ENCODE measurements around the gene MUTYH. TPM values are rescaled to one million over a fixed set of nuclear protein-coding genes. Genes with fewer than 3 reads are reported as not detected.

The MUTYH gene
- total RNA-seq, 5 donors from 2014 or later (not counting 1 experiment from before 2014, with no cell fraction given): 60.2 to 71.0 (median 68.4) TPM

GRCh38 chr1:45380730-45381129, 40.5 kb upstream of the MUTYH start:
- H3K4me3 Mint-ChIP-seq: no peak overlapping the region
- Histone ChIP-seq H3K36me3 (ENCODE audit: control insufficient read depth in 2 of 2, extremely low read depth in 1 of 2, insufficient read depth in 1 of 2, low read length in 1 of 2) (no peaks in the 10 kb centered on the region), H3K27me3 (replicated peaks in 1 of 2; ENCODE audit: control insufficient read depth in 2 of 2, extremely low read depth in 1 of 2, insufficient read depth in 2 of 2, low read length in 1 of 2) (no peaks in the 10 kb centered on the region), H3K27ac (ENCODE audit: low read length) (no peak overlapping the region), H3K4me1 (ENCODE audit: control insufficient read depth in 1 of 2, extremely low read depth in 1 of 2, insufficient read depth in 2 of 2, low read length in 2 of 2) (no peaks in the 10 kb centered on the region), H3K9me3 (no peaks in the 10 kb centered on the region), H3K4me3 (ENCODE audit: control insufficient read depth in 1 of 2, extremely low read depth in 1 of 2, low read length in 1 of 2) (no peak overlapping the region)
- ATAC-seq (replicated peaks in 1 of 4) (no peak), DNase-seq (no peak)
- no peaks in the 10 kb centered on the region for H3K4me1 Mint-ChIP-seq
- ChIA-PET CTCF (no interaction called here), POLR2A (no interaction called here)
- H3K9me3 Mint-ChIP-seq: no peaks in the 10 kb centered on the region
- H3K27ac Mint-ChIP-seq: no peak overlapping the region
- no peaks in the 10 kb centered on the region for H3K27me3 Mint-ChIP-seq
- H3K36me3 Mint-ChIP-seq: peaks cover 10% of the 10 kb centered on the region
- WGBS (ENCODE audit: insufficient coverage): no CpG with 5 or more reads among the region's 1 CpG

DNA sequence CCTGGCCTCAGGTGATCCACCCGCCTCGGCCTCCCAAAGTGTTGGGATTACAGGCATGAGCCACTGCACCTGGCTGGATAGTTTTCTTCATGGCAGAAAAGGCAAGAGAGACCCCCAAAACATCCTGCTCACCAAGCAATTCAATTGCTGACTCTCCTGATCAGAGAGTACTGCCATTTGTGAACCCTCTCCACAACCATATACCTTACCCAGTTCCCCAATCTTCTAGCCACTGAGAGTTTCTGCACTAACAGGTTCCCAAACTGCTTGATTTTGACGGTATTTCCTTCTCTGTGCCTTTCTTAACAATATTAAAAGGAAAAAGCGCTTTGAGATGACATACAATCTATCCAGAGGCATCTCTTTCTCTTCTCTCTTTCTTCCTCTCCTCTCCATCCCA, 39.9 kb upstream of the MUTYH start:
- 100% methylated on average over 2 of the region's 4 CpGs for WGBS (ENCODE audit: insufficient coverage)
- H3K4me3 ChIP-seq (ENCODE audit: control insufficient read depth in 1 of 2, extremely low read depth in 1 of 2, low read length in 1 of 2): no peak overlapping the region
- no peaks in the 10 kb centered on the region for H3K9me3 ChIP-seq
- H3K9me3 Mint-ChIP-seq: no peaks in the 10 kb centered on the region
- ChIA-PET CTCF (no interaction called here), POLR2A (no interaction called here)
- H3K36me3 ChIP-seq (ENCODE audit: control insufficient read depth in 2 of 2, extremely low read depth in 1 of 2, insufficient read depth in 1 of 2, low read length in 1 of 2): no peaks in the 10 kb centered on the region
- no peaks in the 10 kb centered on the region for H3K4me1 ChIP-seq (ENCODE audit: control insufficient read depth in 1 of 2, extremely low read depth in 1 of 2, insufficient read depth in 2 of 2, low read length in 2 of 2)
- H3K4me3 Mint-ChIP-seq: no peak overlapping the region
- H3K27me3 Mint-ChIP-seq: no peaks in the 10 kb centered on the region
- no peak overlapping the region for H3K27ac ChIP-seq (ENCODE audit: low read length)
- H3K4me1 Mint-ChIP-seq: peaks cover 0 to 2% (median 0%) of the 10 kb centered on the region in 3 donors
- no peak overlapping the region for H3K27ac Mint-ChIP-seq
- ATAC-seq (replicated peaks in 1 of 4) (no peak), DNase-seq (no peak)
- no peaks in the 10 kb centered on the region for H3K27me3 ChIP-seq (replicated peaks in 1 of 2; ENCODE audit: control insufficient read depth in 2 of 2, extremely low read depth in 1 of 2, insufficient read depth in 2 of 2, low read length in 1 of 2)
- H3K36me3 Mint-ChIP-seq: peaks cover 8% of the 10 kb centered on the region

- no peak for DNase-seq
These were observed 39.3 kb upstream of the MUTYH start for GRCh38 chr1:45379524-45379923.

DNA sequence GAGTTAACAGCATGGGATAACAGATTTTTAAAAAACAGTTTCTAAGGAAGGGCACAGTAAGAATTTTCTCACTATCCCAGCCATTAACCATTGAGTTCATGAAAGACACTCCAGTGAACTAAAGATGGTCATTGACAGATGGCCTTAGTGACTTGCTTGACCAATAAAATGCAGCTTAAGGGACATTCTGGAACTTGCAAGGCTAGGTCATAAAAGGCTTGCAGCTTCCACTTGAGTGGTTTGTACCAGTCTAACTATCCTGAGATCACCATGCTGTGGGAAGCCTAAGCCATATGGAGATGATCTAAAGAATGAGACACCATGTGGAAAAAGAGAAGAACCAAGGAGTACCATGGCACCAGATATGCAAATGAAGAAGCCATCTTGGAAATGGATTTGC, 37.9 kb upstream of the MUTYH start:
- no peak for ATAC-seq (replicated peaks in 1 of 4)
- H3K4me3 Mint-ChIP-seq: no peak overlapping the region
- POLR2A ChIA-PET: no interaction called here

More at GRCh38 chr1:45379524-45379923, 39.3 kb upstream of the MUTYH start:
- H3K4me3 Mint-ChIP-seq: no peak overlapping the region
- Histone ChIP-seq H3K36me3 (ENCODE audit: control insufficient read depth in 2 of 2, extremely low read depth in 1 of 2, insufficient read depth in 1 of 2, low read length in 1 of 2) (no peaks in the 10 kb centered on the region), H3K9me3 (no peaks in the 10 kb centered on the region), H3K27me3 (replicated peaks in 1 of 2; ENCODE audit: control insufficient read depth in 2 of 2, extremely low read depth in 1 of 2, insufficient read depth in 2 of 2, low read length in 1 of 2) (no peaks in the 10 kb centered on the region), H3K27ac (ENCODE audit: low read length) (no peak overlapping the region), H3K4me1 (ENCODE audit: control insufficient read depth in 1 of 2, extremely low read depth in 1 of 2, insufficient read depth in 2 of 2, low read length in 2 of 2) (no peaks in the 10 kb centered on the region), H3K4me3 (ENCODE audit: control insufficient read depth in 1 of 2, extremely low read depth in 1 of 2, low read length in 1 of 2) (no peak overlapping the region)
- H3K4me1 Mint-ChIP-seq: peaks cover 0 to 7% (median 0%) of the 10 kb centered on the region in 3 donors
- H3K27me3 Mint-ChIP-seq: no peaks in the 10 kb centered on the region
- no peaks in the 10 kb centered on the region for H3K9me3 Mint-ChIP-seq
- POLR2A ChIA-PET: no interaction called here
- CTCF ChIA-PET: no interaction called here
- no peak for ATAC-seq (replicated peaks in 1 of 4)
- no CpG with 5 or more reads among the region's 6 CpGs for WGBS (ENCODE audit: insufficient coverage)
- no peak overlapping the region for H3K27ac Mint-ChIP-seq
- peaks cover 5% of the 10 kb centered on the region for H3K36me3 Mint-ChIP-seq

GRCh38 chr1:45375104-45376090, 35.2 kb upstream of the MUTYH start:
- no peaks in the 10 kb centered on the region for H3K27me3 ChIP-seq (replicated peaks in 1 of 2; ENCODE audit: control insufficient read depth in 2 of 2, extremely low read depth in 1 of 2, insufficient read depth in 2 of 2, low read length in 1 of 2)
- H3K27ac ChIP-seq (ENCODE audit: low read length): no peak overlapping the region
- WGBS (ENCODE audit: insufficient coverage): 78% methylated on average over 1 of the region's 3 CpGs
- H3K9me3 Mint-ChIP-seq: no peaks in the 10 kb centered on the region
- H3K4me3 ChIP-seq (ENCODE audit: control insufficient read depth in 1 of 2, extremely low read depth in 1 of 2, low read length in 1 of 2): no peak overlapping the region
- no peak overlapping the region for H3K27ac Mint-ChIP-seq
- CTCF ChIA-PET: no interaction called here
- no peaks in the 10 kb centered on the region for H3K36me3 ChIP-seq (ENCODE audit: control insufficient read depth in 2 of 2, extremely low read depth in 1 of 2, insufficient read depth in 1 of 2, low read length in 1 of 2)
- ATAC-seq (replicated peaks in 1 of 4) (no peak), DNase-seq (no peak)
- H3K4me3 Mint-ChIP-seq: no peak overlapping the region
- H3K27me3 Mint-ChIP-seq: no peaks in the 10 kb centered on the region
- no peaks in the 10 kb centered on the region for H3K4me1 ChIP-seq (ENCODE audit: control insufficient read depth in 1 of 2, extremely low read depth in 1 of 2, insufficient read depth in 2 of 2, low read length in 2 of 2)
- H3K36me3 Mint-ChIP-seq: no peaks in the 10 kb centered on the region
- peaks cover 0 to 12% (median 0%) of the 10 kb centered on the region in 3 donors for H3K4me1 Mint-ChIP-seq
- no peaks in the 10 kb centered on the region for H3K9me3 ChIP-seq
- POLR2A ChIA-PET: no interaction called here

More for the DNA sequence above, 37.9 kb upstream of the MUTYH start:
- Histone ChIP-seq H3K4me3 (ENCODE audit: control insufficient read depth in 1 of 2, extremely low read depth in 1 of 2, low read length in 1 of 2) (no peak overlapping the region), H3K4me1 (ENCODE audit: control insufficient read depth in 1 of 2, extremely low read depth in 1 of 2, insufficient read depth in 2 of 2, low read length in 2 of 2) (no peaks in the 10 kb centered on the region), H3K36me3 (ENCODE audit: control insufficient read depth in 2 of 2, extremely low read depth in 1 of 2, insufficient read depth in 1 of 2, low read length in 1 of 2) (no peaks in the 10 kb centered on the region), H3K27me3 (replicated peaks in 1 of 2; ENCODE audit: control insufficient read depth in 2 of 2, extremely low read depth in 1 of 2, insufficient read depth in 2 of 2, low read length in 1 of 2) (no peaks in the 10 kb centered on the region), H3K27ac (ENCODE audit: low read length) (no peak overlapping the region), H3K9me3 (no peaks in the 10 kb centered on the region)
- no peaks in the 10 kb centered on the region for H3K27me3 Mint-ChIP-seq
- no peak overlapping the region for H3K27ac Mint-ChIP-seq
- CTCF ChIA-PET: no interaction called here
- no peak for DNase-seq
- H3K9me3 Mint-ChIP-seq: no peaks in the 10 kb centered on the region
- H3K4me1 Mint-ChIP-seq: peaks cover 0 to 11% (median 0%) of the 10 kb centered on the region in 3 donors
- H3K36me3 Mint-ChIP-seq: no peaks in the 10 kb centered on the region

DNA sequence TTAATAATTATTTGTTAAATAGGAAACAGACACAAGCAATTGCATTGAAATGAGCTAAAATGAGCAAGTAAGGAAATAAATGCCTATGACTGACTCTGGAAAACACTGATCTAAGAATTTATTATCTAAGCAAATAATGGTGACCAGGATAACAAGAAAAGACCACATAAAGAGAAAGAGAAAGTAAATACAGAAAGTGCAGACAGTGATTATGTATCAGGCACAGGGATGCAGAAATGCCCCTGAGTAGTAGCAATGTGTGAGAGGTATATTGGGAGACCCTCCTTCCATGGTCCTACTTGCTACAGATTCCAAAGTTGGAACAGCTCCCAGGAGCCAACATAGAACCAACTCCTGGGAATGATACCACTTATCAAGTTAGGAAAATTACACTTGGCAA, 33.3 kb upstream of the MUTYH start:
- H3K27me3 Mint-ChIP-seq: no peaks in the 10 kb centered on the region
- Histone ChIP-seq H3K27ac (ENCODE audit: low read length) (no peak overlapping the region), H3K4me1 (ENCODE audit: control insufficient read depth in 1 of 2, extremely low read depth in 1 of 2, insufficient read depth in 2 of 2, low read length in 2 of 2) (no peaks in the 10 kb centered on the region), H3K27me3 (replicated peaks in 1 of 2; ENCODE audit: control insufficient read depth in 2 of 2, extremely low read depth in 1 of 2, insufficient read depth in 2 of 2, low read length in 1 of 2) (no peaks in the 10 kb centered on the region), H3K4me3 (ENCODE audit: control insufficient read depth in 1 of 2, extremely low read depth in 1 of 2, low read length in 1 of 2) (no peak overlapping the region), H3K9me3 (no peaks in the 10 kb centered on the region), H3K36me3 (ENCODE audit: control insufficient read depth in 2 of 2, extremely low read depth in 1 of 2, insufficient read depth in 1 of 2, low read length in 1 of 2) (no peaks in the 10 kb centered on the region)
- no peak overlapping the region for H3K4me3 Mint-ChIP-seq
- no peaks in the 10 kb centered on the region for H3K36me3 Mint-ChIP-seq
- H3K27ac Mint-ChIP-seq: no peak overlapping the region
- no peaks in the 10 kb centered on the region for H3K9me3 Mint-ChIP-seq
- CTCF ChIA-PET: no interaction called here
- peaks cover 0 to 12% (median 0%) of the 10 kb centered on the region in 3 donors for H3K4me1 Mint-ChIP-seq
- ATAC-seq (replicated peaks in 1 of 4): no peak
- POLR2A ChIA-PET: no interaction called here
- DNase-seq: no peak
